Type B pancreatic cell (in vitro differentiated cells): ENCODE results near the gene AP5M1. TPM values are rescaled to one million over a fixed set of nuclear protein-coding genes. Genes with fewer than 3 reads are reported as not detected.
A peak's percentile ranks its signal among the peaks of the same experiment; 100 is the strongest.

ENCODE experiments used
- DNase-seq: peaks from one replicate; pipeline ENCODE4 v3.0.0; 2021; ENCODE audit warnings: mixed read lengths; ENCODE audit not compliant: unreplicated experiment; ENCODE audit errors: extremely low spot score
- H3K27ac Mint-ChIP-seq: 2 replicates; pipeline ENCODE4 v1.8.0; 2021; ENCODE audit warnings: mild to moderate bottlenecking, mixed read lengths
- H3K27me3 Mint-ChIP-seq: 2 replicates; pipeline ENCODE4 v1.8.0; 2021; ENCODE audit warnings: mixed read lengths
- H3K36me3 Mint-ChIP-seq: 2 replicates; pipeline ENCODE4 v1.8.0; 2021; ENCODE audit warnings: mixed read lengths
- H3K4me1 Mint-ChIP-seq: one replicate; pipeline ENCODE4 v1.8.0; 2021; ENCODE audit warnings: mixed read lengths; ENCODE audit not compliant: unreplicated experiment
- H3K4me3 Mint-ChIP-seq: 2 replicates; pipeline ENCODE4 v1.8.0; 2021; ENCODE audit warnings: mild to moderate bottlenecking, mixed read lengths
- H3K9me3 Mint-ChIP-seq: 2 replicates; pipeline ENCODE4 v1.8.0; 2021; ENCODE audit warnings: mixed read lengths
- CTCF ChIP-seq: fragments of 200-600 bp; sonication (generic); conservative IDR thresholded peaks from 2 replicates; pipeline ENCODE4 v1.5.0; 2021; ENCODE audit warnings: antibody characterized with exemption, mild to moderate bottlenecking
- total RNA-seq: library from RNA; stranded (reverse); gene quantifications from 2 replicates; pipeline ENCODE4 v1.2.1, GENCODE V29; 2021; ENCODE audit warnings: low replicate concordance

Gene AP5M1
- total RNA-seq, 1 donor from 2014 or later, result 40.6 TPM

DNA sequence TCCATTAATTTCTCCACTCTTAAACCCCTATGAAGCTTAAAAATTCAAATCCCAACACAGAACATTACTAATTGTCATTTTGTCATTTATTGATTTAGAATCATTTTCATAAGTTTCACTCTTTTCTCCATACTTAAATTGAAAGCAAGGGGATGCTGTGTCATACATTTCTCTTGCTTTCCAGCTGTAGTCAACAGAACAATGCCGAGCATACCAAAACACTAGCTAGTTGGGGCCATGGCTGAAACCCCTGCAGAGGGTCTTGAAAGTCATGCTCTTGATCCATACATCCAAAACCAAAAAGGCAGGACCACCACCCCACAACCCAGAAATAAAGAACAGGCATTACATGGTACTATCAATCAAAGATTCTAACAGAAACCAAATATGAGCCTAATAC, 9.1 kb upstream of the AP5M1 start:
- no peak overlapping the region for H3K27ac Mint-ChIP-seq
- TF ChIP-seq CTCF, result no peak
- DNase-seq, result no peak
- H3K36me3 Mint-ChIP-seq, result peaks cover 25% of the 10 kb centered on the region
- H3K9me3 Mint-ChIP-seq, result peaks cover 5% of the 10 kb centered on the region
- H3K4me1 Mint-ChIP-seq, result no peaks in the 10 kb centered on the region
- H3K27me3 Mint-ChIP-seq, result no peaks in the 10 kb centered on the region
- H3K4me3 Mint-ChIP-seq, result no peak overlapping the region

DNA sequence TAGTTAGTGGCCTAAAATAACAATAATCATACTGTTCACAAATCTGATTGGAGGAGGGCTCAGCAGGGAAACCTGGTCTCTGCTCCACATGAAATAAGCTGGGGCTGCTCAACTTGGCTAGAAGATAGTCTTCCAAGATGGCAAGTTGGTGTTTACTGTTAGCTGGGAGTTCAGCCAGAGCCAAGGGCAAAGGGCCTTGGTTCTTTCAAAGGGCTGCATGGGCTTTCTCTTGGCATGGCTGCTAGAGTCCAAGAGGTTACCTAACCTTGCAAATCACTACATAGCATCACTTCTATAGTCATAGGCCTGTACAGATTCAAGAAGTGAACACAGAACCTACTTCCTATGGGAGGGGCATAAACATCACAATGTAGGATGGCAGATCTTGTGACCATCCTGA, 7.2 kb upstream of the AP5M1 start:
- H3K4me3 Mint-ChIP-seq, result no peak overlapping the region
- H3K27ac Mint-ChIP-seq, result no peak overlapping the region
- H3K36me3 Mint-ChIP-seq, result peaks cover 19% of the 10 kb centered on the region

GRCh38 chr14:57262117-57262516, 6.7 kb upstream of the AP5M1 start:
- TF ChIP-seq CTCF, result no peak
- peaks cover 16% of the 10 kb centered on the region for H3K4me1 Mint-ChIP-seq
- H3K9me3 Mint-ChIP-seq, result peaks cover 5% of the 10 kb centered on the region
- no peak overlapping the region for H3K27ac Mint-ChIP-seq
- DNase-seq, result no peak
- no peak overlapping the region for H3K4me3 Mint-ChIP-seq
- H3K27me3 Mint-ChIP-seq, result no peaks in the 10 kb centered on the region
- peaks cover 18% of the 10 kb centered on the region for H3K36me3 Mint-ChIP-seq

More for the DNA sequence above, 7.2 kb upstream of the AP5M1 start:
- no peak for TF ChIP-seq CTCF
- Mint-ChIP-seq H3K9me3 (peaks cover 5% of the 10 kb centered on the region), H3K4me1 (peaks cover 11% of the 10 kb centered on the region), H3K27me3 (no peaks in the 10 kb centered on the region)
- no peak for DNase-seq

GRCh38 chr14:57266065-57266464, 2.7 kb upstream of the AP5M1 start:
- no peak overlapping the region for H3K27ac Mint-ChIP-seq

GRCh38 chr14:57273236-57273635, 4.5 kb downstream of the AP5M1 start:
- Mint-ChIP-seq H3K27ac (no peak overlapping the region), H3K9me3 (no peaks in the 10 kb centered on the region), H3K36me3 (peaks cover 16% of the 10 kb centered on the region), H3K4me3 (no peak overlapping the region), H3K4me1 (peaks cover 12% of the 10 kb centered on the region), H3K27me3 (no peaks in the 10 kb centered on the region)
- DNase-seq, result no peak
- no peak for TF ChIP-seq CTCF

More at GRCh38 chr14:57266065-57266464, 2.7 kb upstream of the AP5M1 start:
- TF ChIP-seq CTCF, result no peak
- Mint-ChIP-seq H3K4me1 (peaks cover 30% of the 10 kb centered on the region), H3K27me3 (no peaks in the 10 kb centered on the region), H3K4me3 (peak overlapping the region; percentile 46), H3K36me3 (peaks cover 9% of the 10 kb centered on the region), H3K9me3 (no peaks in the 10 kb centered on the region)
- DNase-seq, result no peak

DNA sequence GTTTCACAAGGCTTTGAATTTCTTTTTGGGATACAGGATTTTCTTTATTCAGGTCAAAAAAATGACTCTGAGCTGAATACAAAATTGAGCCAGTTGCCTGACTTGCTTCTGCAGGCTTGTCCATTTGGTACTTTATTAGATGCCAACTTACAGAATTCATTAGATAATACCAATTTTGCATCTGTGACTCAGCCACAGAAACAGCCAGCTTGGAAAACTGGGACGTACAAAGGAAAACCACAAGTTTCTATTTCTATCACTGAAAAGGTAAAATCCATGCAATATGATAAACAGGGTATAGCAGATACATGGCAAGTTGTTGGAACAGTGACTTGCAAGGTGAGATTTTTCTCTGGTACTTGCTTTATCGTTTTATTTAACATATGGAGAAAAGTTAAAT, 5.8 kb downstream of the AP5M1 start:
- no peak overlapping the region for H3K27ac Mint-ChIP-seq
- no peaks in the 10 kb centered on the region for H3K27me3 Mint-ChIP-seq
- H3K36me3 Mint-ChIP-seq, result peaks cover 16% of the 10 kb centered on the region
- no peak for DNase-seq
- TF ChIP-seq CTCF, result no peak
- no peak overlapping the region for H3K4me3 Mint-ChIP-seq
- peaks cover 12% of the 10 kb centered on the region for H3K4me1 Mint-ChIP-seq
- no peaks in the 10 kb centered on the region for H3K9me3 Mint-ChIP-seq
